Mesendoderm (in vitro differentiated cells): ENCODE measurements around the gene RRP8.

Experiments used
- DNase-seq: peaks from one replicate; pipeline ENCODE4 v3.0.0; 2013
- H2AK5ac ChIP-seq: 2 replicates; pipeline ENCODE4 v1.6.1; 2013; ENCODE audit warnings: low read length, inconsistent platforms
- H2BK120ac ChIP-seq: 2 replicates; pipeline ENCODE4 v1.6.1; 2013; ENCODE audit warnings: low read depth, mild to moderate bottlenecking, low read length, moderate library complexity, mixed read lengths
- H2BK15ac ChIP-seq: replicated peaks from 2 replicates; pipeline ENCODE4 v1.6.1; 2013; ENCODE audit warnings: low read depth, mild to moderate bottlenecking, moderate library complexity
- H2BK5ac ChIP-seq: 2 replicates; pipeline ENCODE4 v1.6.1; 2013; ENCODE audit warnings: low read length, inconsistent platforms
- H3K18ac ChIP-seq: 2 replicates; pipeline ENCODE4 v1.6.1; 2013; ENCODE audit warnings: mild to moderate bottlenecking, low read length, mixed read lengths
- H3K23ac ChIP-seq: one replicate; pipeline ENCODE4 v1.6.1; 2013; ENCODE audit warnings: low read length
- H3K27ac ChIP-seq: 2 replicates; pipeline ENCODE4 v1.5.1; 2013; ENCODE audit warnings: low read depth, mild to moderate bottlenecking, inconsistent platforms, low read length, moderate library complexity
- H3K27me3 ChIP-seq: 2 replicates; pipeline ENCODE4 v1.6.1; 2013; ENCODE audit warnings: low read length, control low read depth, mild to moderate bottlenecking, inconsistent platforms; ENCODE audit not compliant: insufficient read depth, poor library complexity
- H3K36me3 ChIP-seq: 2 replicates; pipeline ENCODE4 v1.6.1; 2013; ENCODE audit warnings: low read length, inconsistent platforms; ENCODE audit not compliant: control insufficient read depth, insufficient read depth
- H3K4ac ChIP-seq: one replicate; pipeline ENCODE4 v1.6.1; 2013; ENCODE audit warnings: low read depth, mild to moderate bottlenecking, low read length, moderate library complexity
- H3K4me1 ChIP-seq: 2 replicates; pipeline ENCODE4 v1.6.1; 2013; ENCODE audit warnings: low read depth, low read length, inconsistent platforms; ENCODE audit not compliant: control insufficient read depth
- H3K4me2 ChIP-seq: 2 replicates; pipeline ENCODE4 v1.6.1; 2013; ENCODE audit warnings: low read length
- H3K4me3 ChIP-seq: 2 replicates; pipeline ENCODE4 v1.5.1; 2013; ENCODE audit warnings: mild to moderate bottlenecking, low read length
- H3K56ac ChIP-seq: one replicate; pipeline ENCODE4 v1.6.1; 2013; ENCODE audit warnings: low read length
- H3K79me1 ChIP-seq: 2 replicates; pipeline ENCODE4 v1.6.1; 2013; ENCODE audit warnings: low read length, inconsistent platforms
- H3K79me2 ChIP-seq: 2 replicates; pipeline ENCODE4 v1.6.1; 2013; ENCODE audit warnings: mild to moderate bottlenecking, low read length; ENCODE audit not compliant: control insufficient read depth, insufficient read depth
- H3K9ac ChIP-seq: 2 replicates; pipeline ENCODE4 v1.6.1; 2013; ENCODE audit warnings: low read length, inconsistent platforms
- H4K5ac ChIP-seq: one replicate; pipeline ENCODE4 v1.6.1; 2013; ENCODE audit warnings: low read length
- H4K8ac ChIP-seq: one replicate; pipeline ENCODE4 v1.6.1; 2013; ENCODE audit warnings: low read depth, mild to moderate bottlenecking, control low read depth, low read length, moderate library complexity
- WGBS: extraction: QIAGEN DNeasy Blood & Tissue Kit; methylation state at CpG from one replicate; pipeline ENCODE4 v1.1.7; 2013; ENCODE audit warnings: low lambda C conversion rate, missing lambda C conversion rate; ENCODE audit not compliant: insufficient coverage; ENCODE audit errors: extremely low coverage; 5-methylcytosine and 5-hydroxymethylcytosine counted together

The RRP8 gene

GRCh38 chr11:6635082-6635932, 31.9 kb upstream of the RRP8 start:
- Histone ChIP-seq H3K79me1 (no peaks in the 10 kb centered on the region), H3K23ac (no peak overlapping the region), H3K36me3 (no peaks in the 10 kb centered on the region), H3K4me1 (no peaks in the 10 kb centered on the region), H3K9ac (no peak overlapping the region), H3K4me2 (no peak overlapping the region), H2BK5ac (no peak overlapping the region), H4K8ac (no peak overlapping the region), H3K79me2 (no peaks in the 10 kb centered on the region), H3K18ac (no peak overlapping the region), H2BK15ac (no peak overlapping the region), H3K27ac (no peak overlapping the region), H2BK120ac (no peak overlapping the region), H3K27me3 (peaks cover 5% of the 10 kb centered on the region), H3K56ac (no peak overlapping the region), H2AK5ac (no peak overlapping the region), H3K4ac (no peak overlapping the region), H3K4me3 (no peak overlapping the region), H4K5ac (no peak overlapping the region)
- no CpG with 5 or more reads among the region's 10 CpGs for WGBS
- DNase-seq = no peak

- no peak for DNase-seq
- Histone ChIP-seq H3K79me1 (no peaks in the 10 kb centered on the region), H2BK120ac (no peak overlapping the region), H3K4ac (no peak overlapping the region), H3K9ac (no peak overlapping the region), H3K56ac (no peak overlapping the region), H3K4me1 (no peaks in the 10 kb centered on the region), H3K36me3 (no peaks in the 10 kb centered on the region), H3K79me2 (no peaks in the 10 kb centered on the region), H3K27ac (no peak overlapping the region), H4K5ac (no peak overlapping the region), H3K4me3 (no peak overlapping the region), H3K27me3 (peaks cover 5% of the 10 kb centered on the region), H2BK5ac (no peak overlapping the region), H2AK5ac (no peak overlapping the region), H4K8ac (no peak overlapping the region), H3K4me2 (no peak overlapping the region), H2BK15ac (no peak overlapping the region), H3K18ac (no peak overlapping the region), H3K23ac (no peak overlapping the region)
- no CpG with 5 or more reads among the region's 1 CpG for WGBS
These were observed 31.1 kb upstream of the RRP8 start for GRCh38 chr11:6634534-6634933.

DNA sequence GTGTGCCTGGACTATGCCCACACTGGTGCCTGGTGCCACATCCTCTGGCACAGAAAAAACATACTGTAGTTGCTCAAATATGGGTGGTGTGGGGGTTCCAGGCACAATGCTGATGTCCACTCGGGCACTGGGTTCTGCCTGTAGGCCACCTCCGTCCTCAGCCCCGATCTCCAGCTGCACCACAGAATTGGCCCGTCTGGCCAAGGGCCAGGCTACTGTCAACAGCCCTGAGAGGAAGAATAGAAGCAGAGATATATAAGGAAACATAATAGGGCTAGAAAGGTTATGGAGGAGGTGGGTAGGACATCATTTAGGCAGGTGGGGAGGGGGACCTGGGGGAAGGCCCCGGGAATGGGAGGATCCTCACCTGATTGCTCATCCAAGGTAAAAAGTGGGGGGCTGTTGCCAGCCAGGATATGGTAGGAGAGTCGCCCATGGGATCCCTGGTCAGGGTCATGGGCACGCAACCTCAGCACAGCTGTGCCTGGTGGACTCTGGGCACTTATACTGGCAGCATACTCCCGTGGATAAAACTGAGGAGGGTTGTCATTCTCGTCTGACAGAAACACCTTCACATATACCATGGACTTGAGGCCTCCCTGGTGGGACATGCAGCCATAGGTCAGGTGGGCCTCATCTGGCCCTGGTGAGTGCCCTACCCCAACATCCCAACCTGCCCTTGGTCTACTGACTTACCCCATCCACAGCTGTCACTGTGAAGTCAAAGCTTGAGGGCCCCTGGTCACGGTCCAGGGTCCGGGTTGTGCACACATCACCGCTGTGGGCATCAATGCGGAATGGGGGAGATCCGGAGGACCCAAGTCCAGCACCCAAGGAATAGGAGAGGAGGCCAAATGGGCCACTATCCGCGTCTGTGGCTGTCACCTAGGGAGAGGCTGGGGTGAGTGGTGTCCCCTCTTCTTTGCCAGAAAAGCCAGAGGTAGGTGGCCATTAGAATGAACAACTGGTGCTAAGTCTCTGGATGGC, 30.3 kb upstream of the RRP8 start:
- no peak overlapping the region for H4K8ac ChIP-seq
- no peaks in the 10 kb centered on the region for H3K79me2 ChIP-seq
- H2BK120ac ChIP-seq = no peak overlapping the region
- no peak overlapping the region for H2BK15ac ChIP-seq
- no peak overlapping the region for H3K4ac ChIP-seq
- no peak overlapping the region for H4K5ac ChIP-seq
- H2AK5ac ChIP-seq = no peak overlapping the region
- H3K27ac ChIP-seq = no peak overlapping the region
- H3K9ac ChIP-seq = no peak overlapping the region
- WGBS = no CpG with 5 or more reads among the region's 16 CpGs
- no peaks in the 10 kb centered on the region for H3K4me1 ChIP-seq
- H3K4me2 ChIP-seq = no peak overlapping the region
- H3K23ac ChIP-seq = no peak overlapping the region
- no peak overlapping the region for H3K56ac ChIP-seq
- no peak overlapping the region for H3K18ac ChIP-seq
- H3K36me3 ChIP-seq = no peaks in the 10 kb centered on the region
- no peaks in the 10 kb centered on the region for H3K79me1 ChIP-seq
- DNase-seq = no peak
- no peak overlapping the region for H2BK5ac ChIP-seq
- H3K4me3 ChIP-seq = no peak overlapping the region
- peaks cover 5% of the 10 kb centered on the region for H3K27me3 ChIP-seq

DNA sequence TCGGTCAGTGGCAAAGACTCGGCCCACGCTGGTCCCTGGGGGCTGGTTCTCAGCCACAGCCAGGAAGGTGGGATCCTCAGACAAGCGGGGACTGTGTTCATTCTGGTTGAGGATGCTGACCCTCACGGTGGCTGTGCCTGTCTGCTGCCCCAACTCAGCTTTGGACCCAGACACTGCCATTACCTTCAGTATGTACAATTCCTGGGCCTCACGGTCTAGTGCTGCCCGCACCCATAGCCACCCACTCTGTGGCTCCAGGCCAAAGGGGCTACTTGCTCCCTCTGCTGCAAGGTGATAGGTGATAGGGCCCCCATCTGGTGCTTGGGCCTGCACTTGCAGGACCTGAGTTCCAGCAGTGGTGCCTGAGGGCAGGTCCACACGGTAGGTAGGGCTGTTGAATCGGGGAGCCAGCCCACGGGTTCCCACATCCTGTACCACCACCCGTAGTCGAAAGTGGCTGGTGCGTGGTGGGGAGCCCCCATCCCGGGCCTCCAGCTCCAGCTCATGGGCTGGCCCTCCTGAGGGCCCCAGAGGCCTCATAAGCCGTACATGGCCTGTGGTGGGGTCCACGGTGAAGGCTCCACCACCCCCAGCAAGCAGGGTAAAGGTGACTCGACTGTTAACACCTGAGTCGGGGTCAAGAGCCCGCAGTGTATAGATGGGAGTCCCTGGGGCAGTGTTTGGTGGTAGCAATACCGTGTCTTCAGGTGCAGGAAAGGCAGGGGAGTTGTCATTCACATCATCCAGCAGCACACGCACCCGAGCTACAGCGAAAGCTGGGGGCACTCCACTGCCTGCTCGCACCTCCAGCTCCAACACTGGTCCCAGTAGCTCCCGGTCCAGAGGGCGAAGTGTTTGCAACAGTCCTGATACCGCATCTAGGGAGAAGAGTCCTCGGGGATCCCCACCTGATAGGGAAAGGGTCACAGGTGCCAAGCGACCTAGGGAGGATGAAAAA, 29.0 kb upstream of the RRP8 start:
- H3K4me3 ChIP-seq = no peak overlapping the region
- no peak overlapping the region for H2AK5ac ChIP-seq
- H3K23ac ChIP-seq = no peak overlapping the region
- WGBS = no CpG with 5 or more reads among the region's 29 CpGs
- no peak overlapping the region for H4K8ac ChIP-seq
- H3K56ac ChIP-seq = no peak overlapping the region
- no peak overlapping the region for H4K5ac ChIP-seq
- H3K4ac ChIP-seq = no peak overlapping the region
- H3K27ac ChIP-seq = no peak overlapping the region
- H2BK5ac ChIP-seq = no peak overlapping the region
- no peaks in the 10 kb centered on the region for H3K4me1 ChIP-seq
- no peak overlapping the region for H3K4me2 ChIP-seq
- H3K79me2 ChIP-seq = no peaks in the 10 kb centered on the region
- no peaks in the 10 kb centered on the region for H3K36me3 ChIP-seq
- DNase-seq = no peak
- no peaks in the 10 kb centered on the region for H3K79me1 ChIP-seq
- H3K18ac ChIP-seq = no peak overlapping the region
- no peak overlapping the region for H3K9ac ChIP-seq
- peaks cover 5% of the 10 kb centered on the region for H3K27me3 ChIP-seq
- no peak overlapping the region for H2BK15ac ChIP-seq
- H2BK120ac ChIP-seq = no peak overlapping the region

GRCh38 chr11:6631361-6631890, 28.0 kb upstream of the RRP8 start:
- H2BK5ac ChIP-seq = no peak overlapping the region
- WGBS = no CpG with 5 or more reads among the region's 11 CpGs
- no peak for DNase-seq
- H3K18ac ChIP-seq = no peak overlapping the region
- H3K9ac ChIP-seq = no peak overlapping the region
- H4K8ac ChIP-seq = no peak overlapping the region
- H3K27ac ChIP-seq = no peak overlapping the region
- no peak overlapping the region for H3K4me3 ChIP-seq
- H2BK120ac ChIP-seq = no peak overlapping the region
- H3K23ac ChIP-seq = no peak overlapping the region
- no peak overlapping the region for H3K56ac ChIP-seq
- no peaks in the 10 kb centered on the region for H3K79me1 ChIP-seq
- H3K4ac ChIP-seq = no peak overlapping the region
- H2BK15ac ChIP-seq = no peak overlapping the region
- no peaks in the 10 kb centered on the region for H3K79me2 ChIP-seq
- H3K4me1 ChIP-seq = no peaks in the 10 kb centered on the region
- H2AK5ac ChIP-seq = no peak overlapping the region
- no peak overlapping the region for H3K4me2 ChIP-seq
- H3K36me3 ChIP-seq = no peaks in the 10 kb centered on the region
- no peak overlapping the region for H4K5ac ChIP-seq
- H3K27me3 ChIP-seq = peaks cover 5% of the 10 kb centered on the region
